ENCODE measurements around the gene CHDH.
A peak's percentile ranks its signal among the peaks of the same experiment; 100 is the strongest.

The CHDH gene

GRCh38 chr3:53846134-53846850 is at the start of gene CHDH, which contains the start of gene IL17RB:
Gene CHDH (minus strand): TSS chr3:53846419. CDS start chr3:53824008, 22,411 bp downstream.
Gene IL17RB (plus strand): TSS chr3:53846568. CDS start chr3:53846589, 21 bp downstream.
- in situ Hi-C loops (cut with HindIII; ENCODE audit: low pct_ligation_motif_present, low sequenced_read_pairs) = no loop called here
- DNase-seq = no peak
- H3K36me3 ChIP-seq (replicated peaks) = no peaks in the 10 kb centered on the region
- H3K27me3 ChIP-seq (replicated peaks) = peaks cover 20% of the 10 kb centered on the region
- H3K27ac ChIP-seq = no peak within 1 kb of the TSS
- peak within 1 kb of the TSS; percentile 57 for H3K4me3 ChIP-seq (ENCODE audit: low read depth, low read length)
- no peak for TF ChIP-seq CTCF (IDR thresholded peaks at IDR 0.05; ENCODE audit: low read depth, low read length, missing control alignments)

- TF ChIP-seq CTCF (IDR thresholded peaks at IDR 0.05; ENCODE audit: low read depth, low read length, missing control alignments) = no peak
- in situ Hi-C loops (cut with HindIII; ENCODE audit: low pct_ligation_motif_present, low sequenced_read_pairs) = no loop called here
- Histone ChIP-seq H3K27me3 (replicated peaks) (no peaks in the 10 kb centered on the region), H3K4me3 (ENCODE audit: low read depth, low read length) (peak overlapping the region; percentile 94), H3K27ac (peak overlapping the region; percentile 93), H3K36me3 (replicated peaks) (no peaks in the 10 kb centered on the region)
- no peak for DNase-seq
Measured at GRCh38 chr3:53892286-53892637, 46.0 kb upstream of the CHDH start.

GRCh38 chr3:53891497-53892285 is 45.5 kb upstream of the CHDH start, which contains the start of gene SELENOK:
Gene SELENOK (minus strand): TSS chr3:53891859.
- DNase-seq = peak; percentile 99
- Histone ChIP-seq H3K36me3 (replicated peaks) (no peaks in the 10 kb centered on the region), H3K27ac (peak within 1 kb of the TSS; percentile 93), H3K4me3 (ENCODE audit: low read depth, low read length) (peak within 1 kb of the TSS; percentile 94), H3K27me3 (replicated peaks) (no peaks in the 10 kb centered on the region)
- no peak for TF ChIP-seq CTCF (IDR thresholded peaks at IDR 0.05; ENCODE audit: low read depth, low read length, missing control alignments)
- in situ Hi-C loops (cut with HindIII; ENCODE audit: low pct_ligation_motif_present, low sequenced_read_pairs) = no loop called here

GRCh38 chr3:53890726-53891475 is 44.7 kb upstream of the CHDH start:
- in situ Hi-C loops (cut with HindIII; ENCODE audit: low pct_ligation_motif_present, low sequenced_read_pairs) = no loop called here
- peak; percentile 34 for DNase-seq

GRCh38 chr3:53888232-53888631 is 42.0 kb upstream of the CHDH start:
- peak; percentile 1 for DNase-seq
- H3K27me3 ChIP-seq (replicated peaks) = no peaks in the 10 kb centered on the region
- no peak overlapping the region for H3K27ac ChIP-seq
- in situ Hi-C loops (cut with HindIII; ENCODE audit: low pct_ligation_motif_present, low sequenced_read_pairs) = no loop called here
- TF ChIP-seq CTCF (IDR thresholded peaks at IDR 0.05; ENCODE audit: low read depth, low read length, missing control alignments) = no peak
- H3K4me3 ChIP-seq (ENCODE audit: low read depth, low read length) = no peak overlapping the region
- H3K36me3 ChIP-seq (replicated peaks) = no peaks in the 10 kb centered on the region

More at GRCh38 chr3:53890726-53891475, 44.7 kb upstream of the CHDH start:
- Histone ChIP-seq H3K4me3 (ENCODE audit: low read depth, low read length) (peak overlapping the region; percentile 94), H3K36me3 (replicated peaks) (no peaks in the 10 kb centered on the region), H3K27me3 (replicated peaks) (no peaks in the 10 kb centered on the region), H3K27ac (peak overlapping the region; percentile 93)
- TF ChIP-seq CTCF (IDR thresholded peaks at IDR 0.05; ENCODE audit: low read depth, low read length, missing control alignments) = no peak

All from brain microvascular endothelial cell (primary cell).